ENCODE measurements around the gene ZNF280D.

ZNF280D gene

DNA sequence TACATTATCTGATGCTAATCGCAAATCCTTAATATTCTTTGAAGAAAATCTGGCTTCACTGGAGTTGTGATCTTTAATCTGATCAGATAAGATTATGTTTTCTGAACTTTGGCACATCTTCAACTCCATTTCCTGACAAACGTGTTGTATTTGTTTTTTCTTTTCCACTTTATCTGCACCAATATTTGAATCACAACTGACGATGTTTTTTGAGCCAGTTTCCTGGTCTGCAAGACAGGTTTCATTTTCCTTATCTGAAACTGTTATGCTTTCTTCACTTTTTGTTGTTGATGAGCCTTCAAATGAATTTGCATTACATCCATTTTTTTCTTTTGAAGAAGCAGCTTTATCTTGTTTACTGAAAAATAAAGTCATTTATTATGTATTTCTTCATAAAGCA is 101.5 kb downstream of the ZNF280D start:
- no peak for DNase-seq (ENCODE audit: low read depth in 2 of 2)

DNA sequence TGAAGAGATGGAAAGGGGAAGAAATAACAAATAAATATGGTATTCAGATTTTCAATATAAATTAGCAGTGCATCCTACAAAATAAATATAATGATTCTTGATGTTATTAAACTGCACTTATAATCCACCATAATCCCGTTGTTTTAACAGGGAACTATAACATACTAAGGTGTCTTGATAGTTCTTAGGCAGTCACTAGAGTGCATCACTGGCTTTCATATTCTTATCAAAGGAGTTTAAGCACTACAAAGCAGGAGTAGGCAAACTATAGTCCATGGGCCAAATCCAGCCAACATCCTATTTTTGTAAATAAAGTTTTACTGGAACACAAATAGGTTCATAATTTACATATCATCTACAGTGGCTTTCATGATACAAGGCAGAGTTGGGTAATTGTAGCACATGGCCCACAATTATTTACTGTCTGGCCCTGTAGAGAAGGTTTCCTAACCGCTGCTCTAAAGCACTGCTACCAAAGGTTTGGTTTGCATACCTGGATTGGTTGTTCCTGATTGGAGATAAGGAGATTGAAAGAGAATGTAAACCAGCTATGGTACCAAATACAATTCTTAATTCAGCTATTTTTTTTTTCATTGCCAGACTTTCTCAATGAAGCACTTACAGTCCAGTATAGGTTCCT is 104.3 kb downstream of the ZNF280D start:
- DNase-seq (ENCODE audit: low read depth in 2 of 2) = no peak

DNA sequence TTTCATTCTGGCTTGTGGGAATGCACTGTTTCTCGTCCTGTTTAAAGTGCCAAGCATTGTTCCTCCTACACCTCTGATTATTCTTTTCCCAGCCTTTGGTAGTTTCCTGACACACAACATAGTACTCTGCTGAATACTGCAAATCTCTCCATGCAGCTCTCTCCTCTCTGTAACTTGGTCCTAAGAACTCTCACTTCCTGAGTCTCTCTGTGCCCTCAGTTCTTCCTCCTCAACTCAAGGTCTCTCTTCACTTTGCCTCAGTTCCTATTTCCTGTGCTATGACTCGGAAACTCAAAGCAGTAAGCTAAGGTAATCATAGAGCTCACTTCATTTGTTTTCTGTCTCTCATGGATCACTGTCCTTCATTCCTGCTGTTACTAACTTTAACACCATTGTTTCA is 113.4 kb downstream of the ZNF280D start:
- no peak for DNase-seq (ENCODE audit: low read depth in 2 of 2)

DNA sequence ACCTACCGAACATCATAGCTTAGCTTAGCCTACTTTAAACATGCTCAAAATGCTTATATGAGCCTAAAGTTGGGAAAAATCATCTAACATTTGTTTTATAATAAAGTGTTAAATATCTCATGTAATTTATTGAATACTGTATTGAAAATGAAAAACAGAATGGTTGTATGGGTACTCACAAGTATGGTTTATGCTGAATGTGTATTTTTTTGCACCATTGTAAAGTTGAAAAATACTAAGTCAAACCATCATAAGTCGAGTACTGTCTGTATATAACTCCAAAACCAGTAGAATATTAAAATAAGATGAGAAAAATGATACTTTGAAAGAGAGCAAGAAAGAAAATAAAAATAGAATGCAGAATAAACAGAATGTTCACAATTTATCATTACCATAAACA is 115.7 kb downstream of the ZNF280D start:
- no peak for DNase-seq (ENCODE audit: low read depth in 2 of 2)

DNA sequence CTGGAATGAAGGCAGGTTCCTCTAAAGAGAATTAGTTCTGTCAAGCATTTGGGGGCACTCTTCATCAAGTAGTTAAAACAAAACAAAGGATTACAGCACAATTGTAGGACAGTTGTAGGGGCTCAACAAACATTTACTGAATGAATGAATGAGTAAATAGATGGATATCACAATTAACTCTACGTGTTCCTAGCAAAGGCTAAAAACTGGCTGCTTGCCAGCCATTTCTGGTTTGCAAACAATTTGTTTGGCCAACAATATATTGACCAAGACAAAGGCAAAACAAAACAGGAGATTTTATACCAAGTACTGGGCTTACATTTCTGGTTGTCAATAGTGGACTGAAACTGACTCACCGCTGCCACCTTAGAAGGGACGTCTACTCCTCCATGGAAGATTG is 116.8 kb downstream of the ZNF280D start:
- no peak for DNase-seq (ENCODE audit: low read depth in 2 of 2)

DNA sequence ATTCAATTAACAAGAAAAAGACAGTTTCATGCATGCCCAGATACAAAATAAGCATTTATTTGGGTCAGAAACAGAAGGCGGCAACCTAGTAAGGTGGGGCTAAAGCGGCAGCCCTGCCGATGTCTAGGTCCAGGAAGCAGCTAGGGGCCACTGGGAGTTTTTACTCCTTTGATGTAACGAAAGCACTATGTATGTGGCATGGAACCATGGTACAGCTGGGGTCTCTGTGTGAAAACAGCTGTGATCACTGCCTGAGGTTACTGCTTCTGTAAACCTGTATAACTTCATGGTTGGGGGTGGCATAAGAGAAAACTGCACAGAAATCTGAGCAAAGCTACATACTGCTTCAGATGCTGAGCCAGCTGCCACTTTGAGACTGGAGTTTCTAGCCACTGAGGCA is 119.5 kb downstream of the ZNF280D start:
- DNase-seq (ENCODE audit: low read depth in 2 of 2) = no peak

DNA sequence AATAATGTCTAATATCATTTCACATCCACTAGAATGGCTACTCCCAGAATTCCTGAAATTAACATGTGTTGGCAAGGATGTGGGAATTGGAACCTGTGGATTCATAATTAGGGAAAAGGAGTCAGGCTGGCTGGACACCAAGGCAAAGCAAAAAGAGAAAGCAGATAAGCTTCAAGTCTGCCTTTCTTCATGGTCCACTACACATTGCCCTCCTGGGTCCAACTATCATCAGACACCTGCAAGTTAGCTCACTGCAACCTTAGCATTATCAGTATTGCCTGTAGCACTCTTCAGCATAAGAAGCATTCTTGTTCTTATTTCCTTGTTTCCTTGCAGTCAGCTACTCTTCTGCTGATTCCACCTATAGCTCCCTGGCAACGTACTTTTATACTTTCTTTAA is 124.3 kb downstream of the ZNF280D start:
- DNase-seq (ENCODE audit: low read depth in 2 of 2) = no peak

DNA sequence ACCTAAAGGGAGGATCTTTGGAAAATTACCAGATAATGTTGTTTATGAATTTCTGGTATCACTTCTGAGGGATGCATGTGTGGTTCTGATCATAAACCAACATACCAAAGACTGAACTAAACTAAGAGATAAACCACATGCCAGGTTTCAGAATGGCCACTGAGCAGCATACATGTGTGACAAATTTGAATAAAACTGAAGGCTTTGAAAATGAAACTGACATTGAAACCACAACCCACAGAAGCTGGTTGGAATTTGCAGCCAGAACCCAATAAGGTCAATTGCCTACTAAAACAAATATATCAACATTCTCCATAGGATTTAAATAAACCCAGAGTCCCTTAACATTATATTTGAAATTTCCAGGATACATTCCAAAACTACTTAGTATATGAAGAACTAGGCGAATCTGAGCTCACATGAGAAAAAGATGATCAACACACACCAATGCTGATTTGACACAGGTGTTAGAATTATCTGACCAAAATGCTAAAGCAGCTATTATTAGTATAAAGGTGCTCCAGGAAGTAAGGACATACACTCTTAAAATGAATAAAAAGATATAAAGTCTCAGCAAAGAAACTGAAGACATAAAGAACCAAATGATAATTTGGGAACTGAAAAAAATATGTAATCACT is 125.0 kb downstream of the ZNF280D start:
- no peak for DNase-seq (ENCODE audit: low read depth in 2 of 2)

DNA sequence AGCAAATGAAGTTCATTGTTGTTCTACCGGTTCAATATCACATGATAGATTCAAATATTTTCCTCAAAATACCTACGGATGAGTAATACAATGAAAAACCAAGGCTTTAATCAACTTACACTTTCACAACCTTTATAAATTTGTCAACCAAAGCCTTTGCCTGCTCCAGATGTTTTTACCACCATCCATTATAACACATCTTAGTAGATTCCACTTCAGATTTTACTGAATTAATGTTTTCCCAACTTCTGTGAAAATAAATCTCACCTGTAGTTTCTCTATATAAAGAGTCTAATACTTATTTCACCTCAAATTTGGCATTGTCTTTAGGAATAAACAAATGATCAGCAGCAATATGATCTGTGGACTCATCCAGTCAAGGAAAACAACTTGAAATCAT is 131.1 kb downstream of the ZNF280D start:
- DNase-seq (ENCODE audit: low read depth in 2 of 2) = no peak

DNA sequence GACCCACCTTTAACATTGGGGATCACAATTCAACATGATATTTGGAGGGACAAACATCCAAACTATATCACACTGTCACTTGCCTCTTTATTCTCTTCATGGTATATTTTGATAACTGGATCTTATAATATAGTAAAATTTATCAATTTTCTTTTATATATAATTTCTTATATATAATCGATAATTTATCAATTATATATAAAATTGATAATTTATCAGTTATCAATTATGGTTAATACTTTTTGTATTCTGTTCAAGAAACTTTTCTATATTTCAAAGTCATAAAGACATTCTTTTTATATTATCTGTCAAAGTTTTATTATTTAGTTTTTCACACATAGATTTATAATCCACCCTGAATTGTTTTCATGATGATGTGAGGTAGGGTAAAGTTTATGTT is 132.9 kb downstream of the ZNF280D start:
- DNase-seq (ENCODE audit: low read depth in 2 of 2) = no peak

DNA sequence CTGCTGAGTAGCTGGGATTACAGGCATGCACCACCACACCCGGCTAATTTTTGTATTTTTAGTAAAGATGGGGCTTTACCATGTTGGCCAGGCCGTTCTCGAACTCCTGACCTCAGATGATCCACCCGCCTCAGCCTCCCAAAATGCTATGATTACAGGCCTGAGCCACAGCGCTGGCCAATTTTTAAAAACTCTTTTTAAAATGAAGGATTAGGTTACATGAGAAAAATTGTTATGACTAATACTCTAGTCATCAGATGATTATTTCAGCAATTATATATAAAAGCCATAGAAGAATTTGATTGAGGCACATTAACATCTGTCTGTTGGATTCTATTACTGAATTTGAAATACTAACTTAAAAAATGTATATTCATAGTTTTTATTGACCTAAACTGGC is 134.3 kb downstream of the ZNF280D start:
- no peak for DNase-seq (ENCODE audit: low read depth in 2 of 2)

DNA sequence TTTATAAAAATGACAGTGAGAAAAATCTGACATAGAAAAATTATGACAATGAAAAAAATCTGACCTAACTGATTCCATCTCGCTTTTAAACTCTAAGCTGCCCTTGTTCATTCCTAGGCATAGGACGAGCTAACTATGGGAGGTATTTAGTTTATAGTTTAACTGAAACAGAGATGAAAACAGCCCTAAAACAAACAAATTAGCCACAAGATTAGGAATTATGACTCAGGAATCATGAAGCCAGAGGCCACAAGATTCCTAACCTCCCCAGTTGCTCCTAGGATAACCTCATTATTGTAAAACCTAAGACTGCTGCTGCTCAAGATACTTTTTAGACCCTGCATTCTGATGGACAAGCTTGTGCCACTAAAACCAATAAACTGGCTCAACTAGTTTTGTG is 145.6 kb downstream of the ZNF280D start:
- DNase-seq (ENCODE audit: low read depth in 2 of 2) = no peak

DNA sequence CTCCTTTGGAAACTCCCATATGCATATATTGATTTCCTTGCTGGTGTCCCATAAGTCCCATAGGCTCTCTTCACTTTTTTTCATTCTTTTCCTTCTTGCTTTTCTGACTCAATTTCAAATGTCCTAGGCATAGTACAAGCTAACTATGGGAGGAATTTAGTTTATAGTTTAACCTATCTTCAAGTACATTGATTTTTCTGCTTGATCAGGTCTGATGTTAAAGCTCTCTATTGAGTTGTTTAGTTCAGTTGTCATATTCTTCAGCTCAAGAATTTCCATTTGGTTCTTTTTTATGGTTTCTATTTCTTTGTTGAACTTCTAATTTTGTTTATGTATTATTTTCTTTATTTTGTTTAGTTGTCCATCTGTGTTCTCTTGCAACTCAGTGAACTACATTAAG is 147.1 kb downstream of the ZNF280D start:
- no peak for DNase-seq (ENCODE audit: low read depth in 2 of 2)

DNA sequence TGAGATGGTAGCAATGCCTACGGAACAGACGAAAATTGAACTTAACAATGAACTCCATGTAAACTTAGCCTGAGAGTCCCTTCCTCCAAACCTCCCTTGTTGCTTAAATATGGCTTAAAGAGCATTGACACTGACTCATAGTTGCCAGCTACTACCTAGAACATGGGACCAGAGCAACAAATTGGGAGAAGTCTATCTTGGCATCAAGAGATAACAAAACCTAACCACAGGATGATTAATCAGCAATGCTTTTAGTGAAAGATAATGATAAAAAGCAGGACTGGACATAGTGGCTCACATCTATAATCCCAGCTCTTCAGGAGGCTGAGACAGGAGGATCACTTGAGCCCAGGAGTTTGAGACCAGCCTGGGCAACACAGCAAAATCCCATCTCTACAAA is 150.5 kb downstream of the ZNF280D start:
- no peak for DNase-seq (ENCODE audit: low read depth in 2 of 2)
